ENCODE measurements around the gene MC4R.

DNA sequence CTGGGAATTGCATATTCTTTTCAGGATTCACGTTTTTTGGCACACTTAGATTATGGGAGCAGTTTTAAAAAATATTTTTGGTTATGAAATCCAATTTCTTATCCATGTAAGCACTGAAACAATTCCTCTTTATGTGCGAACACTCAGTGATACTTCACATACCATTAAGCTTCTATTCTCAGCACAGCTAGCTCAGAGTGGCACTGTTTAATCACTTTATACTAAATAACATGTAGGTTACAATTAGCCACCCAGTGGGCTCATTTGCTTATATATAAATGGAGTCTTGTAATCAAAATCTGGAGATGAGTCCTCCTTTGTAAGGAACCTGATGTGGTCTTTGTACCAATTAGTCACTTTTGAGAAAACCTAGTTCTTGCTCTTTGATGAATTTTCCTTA lies 11.3 kb upstream of the MC4R start:
- TF ChIP-seq, protein P1, sequence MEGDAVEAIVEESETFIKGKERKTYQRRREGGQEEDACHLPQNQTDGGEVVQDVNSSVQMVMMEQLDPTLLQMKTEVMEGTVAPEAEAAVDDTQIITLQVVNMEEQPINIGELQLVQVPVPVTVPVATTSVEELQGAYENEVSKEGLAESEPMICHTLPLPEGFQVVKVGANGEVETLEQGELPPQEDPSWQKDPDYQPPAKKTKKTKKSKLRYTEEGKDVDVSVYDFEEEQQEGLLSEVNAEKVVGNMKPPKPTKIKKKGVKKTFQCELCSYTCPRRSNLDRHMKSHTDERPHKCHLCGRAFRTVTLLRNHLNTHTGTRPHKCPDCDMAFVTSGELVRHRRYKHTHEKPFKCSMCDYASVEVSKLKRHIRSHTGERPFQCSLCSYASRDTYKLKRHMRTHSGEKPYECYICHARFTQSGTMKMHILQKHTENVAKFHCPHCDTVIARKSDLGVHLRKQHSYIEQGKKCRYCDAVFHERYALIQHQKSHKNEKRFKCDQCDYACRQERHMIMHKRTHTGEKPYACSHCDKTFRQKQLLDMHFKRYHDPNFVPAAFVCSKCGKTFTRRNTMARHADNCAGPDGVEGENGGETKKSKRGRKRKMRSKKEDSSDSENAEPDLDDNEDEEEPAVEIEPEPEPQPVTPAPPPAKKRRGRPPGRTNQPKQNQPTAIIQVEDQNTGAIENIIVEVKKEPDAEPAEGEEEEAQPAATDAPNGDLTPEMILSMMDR (IDR thresholded peaks at IDR 0.05): no peak
- TF ChIP-seq POLR2AphosphoS5 (IDR thresholded peaks at IDR 0.05; ENCODE audit: insufficient read depth in 1 of 2, low read depth in 1 of 2): no peak
- no peak for TF ChIP-seq POLR2A (IDR thresholded peaks at IDR 0.05)
